GM12865 (cell line): ENCODE measurements around the gene CLK3.

Source experiments
- DNase-seq: peaks from one replicate; pipeline ENCODE4 v3.0.0; 2010; ENCODE audit warnings: low read depth
- H3K4me3 ChIP-seq: 2 replicates; pipeline ENCODE4 v1.5.1; 2011; ENCODE audit warnings: mild to moderate bottlenecking, low read depth, low read length, control low read depth
- CTCF ChIP-seq: IDR thresholded peaks from 2 replicates; pipeline ENCODE4 v1.5.1; 2011; ENCODE audit warnings: low read length, control low read depth, low read depth, inconsistent platforms; ENCODE audit not compliant: insufficient read depth; ENCODE audit errors: missing control alignments

Gene CLK3

GRCh38 chr15:74610302-74610951 lies 5.2 kb upstream of the CLK3 start:
- TF ChIP-seq CTCF: no peak
- H3K4me3 ChIP-seq: no peak overlapping the region
- DNase-seq: no peak

- no peak for TF ChIP-seq CTCF
- no peak for DNase-seq
- H3K4me3 ChIP-seq: no peak overlapping the region
Measured at GRCh38 chr15:74611341-74611740, 4.3 kb upstream of the CLK3 start.

GRCh38 chr15:74611834-74612233 lies 3.8 kb upstream of the CLK3 start:
- no peak for DNase-seq

DNA sequence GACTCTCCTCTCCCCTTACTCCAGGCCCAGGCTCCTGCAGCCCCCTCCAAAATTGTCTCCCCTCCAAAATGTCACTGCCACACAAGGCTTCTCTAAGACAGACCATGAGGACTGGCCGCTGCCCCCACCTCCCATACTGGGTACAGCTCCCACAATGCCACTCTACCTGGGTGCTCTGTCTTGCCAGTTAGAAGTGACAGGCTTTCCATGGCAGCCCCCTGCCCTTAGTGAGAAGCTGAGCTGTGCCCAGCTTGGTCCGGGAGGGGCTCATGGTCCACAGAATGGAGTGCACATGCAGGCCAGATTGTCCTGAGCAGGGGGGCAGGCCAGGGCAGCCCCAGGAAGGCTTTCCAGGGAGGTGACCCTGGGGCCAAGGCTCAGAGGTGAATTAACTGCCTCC lies 3.0 kb upstream of the CLK3 start:
- no peak for DNase-seq
- no peak overlapping the region for H3K4me3 ChIP-seq
- no peak for TF ChIP-seq CTCF

More at GRCh38 chr15:74611834-74612233, 3.8 kb upstream of the CLK3 start:
- no peak overlapping the region for H3K4me3 ChIP-seq
- TF ChIP-seq CTCF: no peak

DNA sequence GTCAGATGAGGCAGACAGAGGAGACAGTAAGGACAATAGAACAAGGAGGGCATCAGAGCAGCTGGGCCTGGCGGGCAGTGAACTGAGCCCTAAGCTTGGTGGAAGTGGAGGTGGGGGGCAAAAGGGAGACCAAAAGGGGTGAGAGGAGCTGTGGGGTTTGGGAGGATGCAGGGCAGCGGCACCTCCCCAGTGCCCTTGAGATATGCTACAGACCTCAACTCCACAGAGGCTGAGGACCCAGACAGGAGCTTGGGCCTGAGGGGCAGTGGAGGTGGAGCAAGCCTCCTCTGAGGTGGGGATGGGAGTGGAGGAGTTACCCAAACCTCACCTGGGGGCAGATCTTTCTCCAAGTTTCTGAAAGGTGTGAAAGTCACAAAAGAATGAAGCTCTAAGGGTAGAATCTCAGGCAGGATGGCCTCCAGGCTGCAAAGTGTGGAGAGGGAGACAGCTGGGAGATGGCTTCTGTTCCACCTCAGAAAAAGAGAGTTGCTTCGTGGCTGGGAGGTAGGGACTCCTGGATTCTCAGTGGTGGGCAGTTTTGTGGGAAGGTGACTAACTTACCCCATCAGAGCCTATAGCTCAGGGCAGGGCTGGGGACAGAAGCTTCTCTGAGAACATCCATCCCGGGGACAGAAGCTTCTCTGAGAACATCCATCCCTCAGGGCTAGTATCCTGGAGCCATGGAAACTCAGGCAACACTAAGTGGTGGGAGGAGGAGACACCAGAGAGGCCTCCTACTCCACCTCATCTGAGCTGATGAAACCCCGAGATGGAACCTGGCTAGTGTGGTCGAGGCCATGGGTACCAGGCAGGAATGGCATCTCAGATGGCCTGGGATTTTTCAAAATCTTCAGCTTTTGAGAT lies 2.3 kb upstream of the CLK3 start:
- no peak for TF ChIP-seq CTCF
- no peak for DNase-seq
- H3K4me3 ChIP-seq: no peak overlapping the region; the same call in 1 of the 2 replicates

GRCh38 chr15:74613953-74614743 lies 1.5 kb upstream of the CLK3 start:
- H3K4me3 ChIP-seq: peak overlapping the region; percentile 95
- DNase-seq: no peak
- no peak for TF ChIP-seq CTCF
